Heart left ventricle (tissue), 16 donors: ENCODE measurements around the gene AAMP. TPM values are rescaled to one million over a fixed set of nuclear protein-coding genes. Genes with fewer than 3 reads are reported as not detected.

Source experiments
- ATAC-seq, 4 donors: fragments of 200-7000 bp; cut with Tn5 transposase; one replicate each; pipeline ENCODE4 v1.9.1; 2020 to 2022; ENCODE audit warnings: moderate library complexity in 4 of 4, mild to moderate bottlenecking in 3 of 4, moderate number of reproducible peaks in 1 of 4
- DNase-seq, 5 donors: peaks; one replicate each; pipeline ENCODE4 v3.0.0-alpha.2; 2020
- H3K27ac ChIP-seq, 12 donors: fragments of 200-600 bp; sonication (generic) in 4 of 12; one replicate each; pipeline versions ENCODE4 v1.5.0 to v1.8.0; 2016 to 2022; ENCODE audit warnings: mild to moderate bottlenecking in 2 of 12
- H3K27me3 ChIP-seq, 9 donors: fragments of 200-600 bp; sonication (generic) in 2 of 9; one replicate each; pipeline versions ENCODE4 v1.5.1 to v1.8.0; 2016 to 2022; ENCODE audit warnings: mild to moderate bottlenecking in 3 of 9
- H3K36me3 ChIP-seq, 9 donors: fragments of 200-600 bp; sonication (generic) in 2 of 9; one replicate each; pipeline versions ENCODE4 v1.5.0 to v1.8.0; 2018 to 2022; ENCODE audit warnings: mild to moderate bottlenecking in 2 of 9
- H3K4me1 ChIP-seq, 12 donors: fragments of 200-600 bp; sonication (generic) in 4 of 12; one replicate each; pipeline versions ENCODE4 v1.5.0 to v1.8.0; 2016 to 2022; ENCODE audit warnings: mild to moderate bottlenecking in 3 of 12
- H3K4me3 ChIP-seq, 12 donors: fragments of 200-600 bp; sonication (generic) in 4 of 12; one replicate each; pipeline versions ENCODE4 v1.5.0 to v1.8.0; 2017 to 2022; ENCODE audit warnings: mild to moderate bottlenecking in 9 of 12, moderate library complexity in 4 of 12
- H3K9me3 ChIP-seq, 12 donors: fragments of 200-600 bp; sonication (generic) in 4 of 12; one replicate each; pipeline versions ENCODE4 v1.5.0 to v1.8.0; 2016 to 2022; ENCODE audit warnings: mild to moderate bottlenecking in 1 of 12
- POLR2A ChIP-seq, 2 donors: fragments of 450-650 bp; IDR thresholded peaks; one replicate each; pipeline ENCODE4 v1.6.1; 2017; ENCODE audit warnings: antibody characterized with exemption in 2 of 2, mild to moderate bottlenecking in 2 of 2, moderate library complexity in 2 of 2
- WGBS, 4 donors: extraction: QIAGEN DNeasy Blood & Tissue Kit in 2 of 4; methylation state at CpG; one replicate each; pipeline versions ENCODE4 v1.1.5 to v1.1.7; 2013 to 2018; 5-methylcytosine and 5-hydroxymethylcytosine counted together
- intact Hi-C, 10 donors: fragments of 100-400 bp; cut with DNase I; formaldehyde crosslinking; loops; one replicate each; pipeline versions ENCODE4 v1.11.1 to v1.14.2; 2022
- polyA plus RNA-seq, 2 donors: library from polyadenylated mRNA; stranded (reverse); fragments of 200-250 nt; gene quantifications; one replicate each; pipeline ENCODE4 v1.2.3, GENCODE V29; 2013
- total RNA-seq, 9 donors: library from RNA; depleted of rRNA in 2 of 9; stranded (reverse); fragments of >200 nt in 2 of 9; fragmentation: NEBNext Ultra II Directional in 3 of 9; extraction: Animal tissue kit (Norgen Biotek cat#: 25700) in 3 of 9; gene quantifications; one replicate each; pipeline versions ENCODE4 v1.1.0 to v1.2.4, GENCODE V29; 2016 to 2023
- TF ChIP-seq, protein P1 (sequence below), 12 donors: fragments of 200-600 bp; sonication (generic) in 4 of 12; IDR thresholded peaks; one replicate each; pipeline versions ENCODE4 v1.5.0 to v1.8.0; 2018 to 2022; ENCODE audit warnings: antibody characterized with exemption in 12 of 12, mild to moderate bottlenecking in 5 of 12
- donor health status: ischemic (EF 13 %, LVEDD 7.1; RV severe dilation, severe dysfunction).
- donor health status: healthy with polysubstance abuse.
- donor health status: DM: no; HTN: yes; CAD: no.
- donor health status: DM: no; HTN: no; CAD: no.
- donor health status: ischemic (EF 25% LVEDD 6.9; RV normal size, moderate dysfunction).
- donor health status: ischemic (EF 25% LVEDD 5.7; RV mildly dilated, moderate dysfunction).
- donor health status: healthy.
- donor health status: DM: yes; HTN: yes; CAD: no.
- donor health status: ischemic (EF 35%, LVEDD 5.7; RV mildly dilated, moderate dysfunction).
- donor health status: nonischemic (EF 11% LVEDD 7.7; RV severe dilation, severe dysfunction).
- donor health status: DM: yes; HTN: yes; CAD: no.
- donor health status: PGD.
- donor health status: ischemic (EF 29% LVEDD 5.4; RV normal size, mild dysfunction).
- donor health status: nonischemic (EF 23%, LVEDD 6.1; RV moderate dilation, normal function).

AAMP gene
- total and polyA plus RNA-seq, 11 donors = 51.6 to 150 (median 58.6) TPM

GRCh38 chr2:218271487-218271797, 1.5 kb upstream of the AAMP start:
- TF ChIP-seq POLR2A (IDR thresholded peaks at IDR 0.05) = no peak
- TF ChIP-seq, protein P1, sequence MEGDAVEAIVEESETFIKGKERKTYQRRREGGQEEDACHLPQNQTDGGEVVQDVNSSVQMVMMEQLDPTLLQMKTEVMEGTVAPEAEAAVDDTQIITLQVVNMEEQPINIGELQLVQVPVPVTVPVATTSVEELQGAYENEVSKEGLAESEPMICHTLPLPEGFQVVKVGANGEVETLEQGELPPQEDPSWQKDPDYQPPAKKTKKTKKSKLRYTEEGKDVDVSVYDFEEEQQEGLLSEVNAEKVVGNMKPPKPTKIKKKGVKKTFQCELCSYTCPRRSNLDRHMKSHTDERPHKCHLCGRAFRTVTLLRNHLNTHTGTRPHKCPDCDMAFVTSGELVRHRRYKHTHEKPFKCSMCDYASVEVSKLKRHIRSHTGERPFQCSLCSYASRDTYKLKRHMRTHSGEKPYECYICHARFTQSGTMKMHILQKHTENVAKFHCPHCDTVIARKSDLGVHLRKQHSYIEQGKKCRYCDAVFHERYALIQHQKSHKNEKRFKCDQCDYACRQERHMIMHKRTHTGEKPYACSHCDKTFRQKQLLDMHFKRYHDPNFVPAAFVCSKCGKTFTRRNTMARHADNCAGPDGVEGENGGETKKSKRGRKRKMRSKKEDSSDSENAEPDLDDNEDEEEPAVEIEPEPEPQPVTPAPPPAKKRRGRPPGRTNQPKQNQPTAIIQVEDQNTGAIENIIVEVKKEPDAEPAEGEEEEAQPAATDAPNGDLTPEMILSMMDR (IDR thresholded peaks at IDR 0.05) = no peak
- Histone ChIP-seq H3K4me3 (peak overlapping the region in 9 of 12 donors; percentile 64 to 95 (median 90)), H3K27ac (peak overlapping the region in 9 of 12 donors; percentile 66 to 87 (median 80)), H3K36me3 (peaks cover 0 to 54% (median 47%) of the 10 kb centered on the region in 9 donors), H3K9me3 (no peaks in the 10 kb centered on the region), H3K4me1 (peaks cover 3 to 60% (median 43%) of the 10 kb centered on the region in 12 donors), H3K27me3 (no peaks in the 10 kb centered on the region)
- intact Hi-C loops = loop anchor here in 6 of 10 donors (2.0 to 10.0 kb wide), 7 partner anchors 15 to 373 kb away; partner anchors contain the start of genes CTDSP1 (in 4 of the 6) and ARPC2 (in 1 of the 6)
- DNase-seq = peak in 1 of 5 donors; percentile 41
- no peak for ATAC-seq
- WGBS, 4 donors = 39 to 52% (median 49%) methylated on average over 4 of the region's 4 CpGs

- Histone ChIP-seq H3K27me3 (no peaks in the 10 kb centered on the region), H3K36me3 (peaks cover 0 to 54% (median 47%) of the 10 kb centered on the region in 9 donors), H3K4me3 (peak overlapping the region; percentile 51 to 95 (median 87)), H3K27ac (peak overlapping the region in 11 of 12 donors; percentile 54 to 87 (median 76)), H3K9me3 (no peaks in the 10 kb centered on the region), H3K4me1 (peaks cover 3 to 60% (median 43%) of the 10 kb centered on the region in 12 donors)
- no peak for TF ChIP-seq POLR2A (IDR thresholded peaks at IDR 0.05)
- TF ChIP-seq, protein P1 (IDR thresholded peaks at IDR 0.05) = no peak
- WGBS, 4 donors = 4 to 6% (median 5%) methylated on average over 20 to 23 of the region's 23 CpGs
- intact Hi-C loops = loop anchor here in 7 of 10 donors (1.0 to 10.0 kb wide), 9 partner anchors 16 to 374 kb away; partner anchors contain the start of genes CTDSP1 (in 4 of the 7) and ARPC2 (in 1 of the 7)
- ATAC-seq (peak in 1 of 4 donors; percentile 0), DNase-seq (peak in 2 of 5 donors; percentile 39 to 57)
Measured at GRCh38 chr2:218270721-218271486, 967 bp upstream of the AAMP start.

GRCh38 chr2:218267259-218267658, 2.7 kb downstream of the AAMP start:
- no peak for TF ChIP-seq POLR2A (IDR thresholded peaks at IDR 0.05)
- TF ChIP-seq, protein P1 (IDR thresholded peaks at IDR 0.05) = no peak
- intact Hi-C loops = loop anchor here in 2 of 10 donors (5.0 to 10.0 kb wide), 2 partner anchors 52 to 80 kb away; partner anchors contain the start of gene ARPC2 (in 1 of the 2)
- peaks cover 4 to 62% (median 38%) of the 10 kb centered on the region in 12 donors for H3K4me1 ChIP-seq
- ATAC-seq (no peak), DNase-seq (peak in 1 of 5 donors; percentile 33)
- H3K4me3 ChIP-seq = no peak overlapping the region
- 94 to 99% (median 96%) methylated on average over 6 of the region's 6 CpGs for WGBS, 4 donors
- peaks cover 0 to 58% (median 50%) of the 10 kb centered on the region in 9 donors for H3K36me3 ChIP-seq
- H3K27ac ChIP-seq = no peak overlapping the region
- H3K9me3 ChIP-seq = no peaks in the 10 kb centered on the region
- H3K27me3 ChIP-seq = no peaks in the 10 kb centered on the region
